HG03108 (cell line): Measurements from ENCODE around the gene TBXAS1.

ENCODE experiments used
- ATAC-seq: cut with Tn5 transposase; IDR thresholded peaks from one replicate; pipeline ENCODE4 v1.9.1; 2021; ENCODE audit warnings: moderate library complexity; ENCODE audit not compliant: unreplicated experiment

TBXAS1 gene

DNA sequence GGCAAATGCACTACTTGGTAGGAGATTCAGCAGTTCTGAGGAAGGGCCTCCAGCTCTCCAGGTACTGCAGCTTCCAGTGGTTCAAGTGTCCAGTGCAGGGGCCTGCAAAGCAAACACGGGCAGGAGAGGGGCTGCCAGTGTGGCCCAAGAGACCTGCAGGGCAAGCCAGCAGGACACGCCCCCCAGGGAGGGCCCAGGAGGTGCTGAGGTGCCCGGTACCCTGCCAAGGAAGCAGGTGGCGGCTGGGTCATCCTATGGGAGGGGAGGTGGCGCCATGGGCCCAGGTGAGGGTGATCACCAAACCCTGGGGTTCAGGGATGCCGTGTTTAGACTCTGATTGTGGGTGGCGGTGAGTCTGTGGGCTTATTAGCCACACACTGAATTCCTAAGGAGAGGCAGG, 188.0 kb downstream of the TBXAS1 start:
- ATAC-seq = no peak

DNA sequence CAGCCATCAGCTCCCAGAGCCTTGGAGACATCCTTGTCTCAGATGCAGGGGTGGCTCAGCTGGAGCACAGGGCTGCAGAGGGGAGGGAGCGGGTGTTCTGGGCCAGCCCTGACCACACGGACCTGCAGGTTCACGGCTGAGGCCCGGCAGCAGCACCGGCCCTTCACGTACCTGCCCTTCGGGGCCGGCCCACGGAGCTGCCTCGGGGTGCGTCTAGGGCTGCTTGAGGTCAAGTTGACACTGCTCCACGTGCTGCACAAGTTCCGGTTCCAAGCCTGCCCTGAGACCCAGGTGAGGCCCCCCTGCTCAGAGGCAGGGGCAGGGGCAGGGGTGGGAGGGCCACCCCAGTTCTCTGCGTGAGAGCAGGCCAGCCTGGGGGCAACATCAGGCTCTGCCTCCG, 188.5 kb downstream of the TBXAS1 start:
- ATAC-seq = no peak

- no peak for ATAC-seq
Observed at GRCh38 chr7:140018125-140019043, 189.3 kb downstream of the TBXAS1 start.

- no peak for ATAC-seq
Observed at GRCh38 chr7:140019172-140019571, 190.1 kb downstream of the TBXAS1 start.

- no peak for ATAC-seq
Observed at GRCh38 chr7:140019606-140020005, 190.5 kb downstream of the TBXAS1 start.

GRCh38 chr7:140021603-140022002, 192.5 kb downstream of the TBXAS1 start:
- ATAC-seq = no peak

- no peak for ATAC-seq
Observed at GRCh38 chr7:140022582-140023211, 193.6 kb downstream of the TBXAS1 start.

DNA sequence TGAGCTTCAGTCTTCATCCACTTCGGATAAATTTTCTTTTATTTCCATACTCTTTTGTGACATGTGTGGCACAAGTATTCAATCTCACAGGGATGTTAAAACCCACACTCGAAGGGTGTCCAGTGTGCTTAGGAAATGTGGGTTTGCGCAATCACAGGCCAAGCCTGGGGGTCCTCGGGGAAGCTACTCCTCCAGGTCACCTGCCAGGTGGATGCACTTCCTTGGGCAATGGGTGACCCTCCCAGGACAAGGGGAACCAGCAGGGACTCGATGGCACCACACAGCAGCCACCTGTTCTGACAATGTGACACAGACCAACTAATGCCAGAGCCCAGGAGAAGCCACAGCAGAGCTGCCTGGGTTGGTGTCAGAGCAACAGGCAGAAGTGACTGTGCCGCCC, 194.7 kb downstream of the TBXAS1 start:
- no peak for ATAC-seq

GRCh38 chr7:140024585-140024984, 195.5 kb downstream of the TBXAS1 start:
- no peak for ATAC-seq

- ATAC-seq = no peak
Observed at GRCh38 chr7:140025241-140025640, 196.2 kb downstream of the TBXAS1 start.

GRCh38 chr7:140025814-140026433, 196.9 kb downstream of the TBXAS1 start:
- ATAC-seq = no peak

- ATAC-seq = no peak
Observed at GRCh38 chr7:140026935-140027334, 197.9 kb downstream of the TBXAS1 start.

- no peak for ATAC-seq
Observed at GRCh38 chr7:140027858-140028257, 198.8 kb downstream of the TBXAS1 start.

DNA sequence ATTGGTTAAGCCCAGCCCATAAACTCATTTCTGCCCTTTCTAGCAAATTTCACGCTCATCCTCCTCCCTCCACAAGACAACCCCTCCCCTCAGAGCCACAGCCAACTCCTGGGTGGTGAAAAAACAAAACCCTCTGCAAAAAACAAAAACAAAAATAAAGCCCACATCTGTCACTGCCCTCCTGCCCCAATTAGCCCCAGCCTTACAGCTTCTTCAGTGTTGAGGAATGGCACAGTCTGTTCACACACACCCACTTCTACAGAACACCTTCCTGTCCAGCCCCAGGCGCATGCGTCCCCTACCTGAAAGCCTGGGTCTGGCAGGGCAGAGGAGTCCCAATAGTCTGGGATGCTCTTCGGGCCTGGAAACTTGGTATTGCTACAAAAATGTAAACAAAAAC, 199.2 kb downstream of the TBXAS1 start:
- no peak for ATAC-seq

DNA sequence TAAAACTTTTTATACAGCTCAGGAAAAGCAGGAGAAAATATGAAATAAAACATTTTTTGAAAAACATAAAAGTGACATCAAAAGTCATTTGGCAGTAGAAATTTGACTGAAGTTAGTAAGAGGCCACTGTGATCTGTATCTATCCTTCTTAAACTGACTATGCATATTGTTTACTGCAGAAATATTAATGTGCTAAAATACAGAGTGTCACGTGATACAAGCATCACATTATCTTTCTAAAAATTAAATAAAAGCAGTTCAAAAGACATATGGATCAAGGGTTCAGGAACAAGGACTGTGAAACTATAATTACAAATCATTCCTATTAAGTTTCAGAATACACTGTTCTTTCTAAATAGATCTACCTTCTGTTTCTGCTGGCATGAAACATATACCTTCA, 200.0 kb downstream of the TBXAS1 start:
- no peak for ATAC-seq

GRCh38 chr7:140031364-140031763, 202.3 kb downstream of the TBXAS1 start:
- ATAC-seq = no peak

DNA sequence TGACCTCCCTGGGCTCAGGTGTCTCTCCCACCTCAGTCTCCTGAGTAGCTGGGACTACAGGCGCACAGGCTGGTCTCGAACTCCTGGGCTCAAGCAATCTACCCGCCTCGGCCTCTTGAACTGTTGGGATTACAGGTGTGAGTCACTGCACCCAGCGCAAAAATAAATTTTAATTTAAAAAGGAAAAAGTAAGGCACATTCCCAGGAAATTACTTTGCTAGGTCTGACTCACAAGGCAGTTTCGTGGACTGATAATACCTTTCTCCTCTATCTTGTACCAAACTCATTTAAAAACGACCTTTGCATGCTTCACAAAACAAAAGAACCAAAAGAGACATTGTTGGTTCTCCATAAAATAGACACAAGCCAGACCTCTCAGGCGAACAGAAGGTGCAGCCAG, 204.0 kb downstream of the TBXAS1 start:
- ATAC-seq = no peak

- ATAC-seq = no peak
Observed at GRCh38 chr7:140033779-140034363, 204.8 kb downstream of the TBXAS1 start.

DNA sequence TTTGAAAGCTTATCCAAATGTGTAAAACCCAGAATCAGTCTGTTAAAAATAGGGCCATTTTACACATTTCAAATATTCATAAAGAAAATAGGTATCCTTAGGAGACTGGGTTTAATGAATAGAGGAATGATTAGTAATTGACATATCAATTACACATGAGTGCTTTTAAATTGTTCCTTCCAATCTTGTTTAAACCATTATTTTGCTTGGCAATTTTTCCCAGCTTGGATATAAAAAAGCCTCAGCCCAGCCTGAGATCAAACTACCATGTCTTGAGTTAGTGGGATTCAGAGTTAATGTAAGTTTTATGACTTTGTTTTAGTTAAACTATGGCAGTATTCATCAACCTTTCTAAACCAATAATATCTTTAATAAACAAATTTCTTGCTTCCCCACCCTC, 205.4 kb downstream of the TBXAS1 start:
- no peak for ATAC-seq

DNA sequence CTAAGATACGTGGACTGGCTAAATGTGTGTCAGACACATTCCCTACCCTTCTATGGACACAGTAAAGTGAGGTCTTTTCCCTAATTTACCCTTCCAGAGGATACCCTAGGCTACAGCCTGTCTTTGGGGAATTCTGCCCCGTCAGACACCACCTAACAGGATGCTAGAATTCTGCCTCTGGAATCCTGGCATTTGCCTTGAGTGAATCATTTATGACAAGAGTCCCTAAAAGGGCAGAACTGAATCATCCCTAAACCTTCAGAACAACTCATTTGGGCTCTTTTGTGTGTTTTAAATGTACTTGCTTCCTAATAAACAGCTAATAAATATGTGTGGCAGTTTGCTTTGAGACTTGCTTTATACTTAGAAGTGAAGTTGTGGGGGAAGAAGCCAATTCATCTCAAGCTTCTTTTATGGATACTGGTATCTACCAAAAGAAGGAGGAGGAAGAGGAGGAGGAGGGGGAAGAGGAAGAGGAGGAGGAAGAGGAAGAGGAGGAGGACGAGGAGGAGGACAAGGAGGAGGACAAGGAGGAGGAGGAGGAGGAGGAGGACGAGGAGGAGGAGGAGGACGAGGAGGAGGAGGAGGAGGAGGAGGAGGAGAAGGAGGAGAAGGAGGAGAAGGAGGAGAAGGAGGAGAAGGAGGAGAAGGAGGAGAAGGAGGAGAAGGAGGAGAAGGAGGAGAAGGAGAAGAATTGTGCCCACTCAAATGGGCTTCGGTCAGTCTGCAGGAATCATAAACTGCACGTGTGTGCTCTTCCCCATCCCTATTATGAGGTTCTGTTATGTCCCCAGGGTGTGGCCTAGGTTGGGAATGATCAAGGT, 206.5 kb downstream of the TBXAS1 start:
- no peak for ATAC-seq
